Measurements from ENCODE around the gene MAP3K14.

Gene MAP3K14

GRCh38 chr17:45307290-45308015 lies 9.4 kb downstream of the MAP3K14 start:
- peak overlapping the region; percentile 84 for H3K4me2 ChIP-seq (ENCODE audit: low read length)
- peaks cover 56% of the 10 kb centered on the region for H4K20me1 ChIP-seq (ENCODE audit: insufficient read depth, low read length)

GRCh38 chr17:45306623-45307022 lies 10.2 kb downstream of the MAP3K14 start:
- Histone ChIP-seq H3K9me3 (ENCODE audit: insufficient read depth, low read length) (no peaks in the 10 kb centered on the region), H3K9ac (ENCODE audit: low read length) (peak overlapping the region; percentile 30; the same call in 1 of the 2 replicates), H4K20me1 (ENCODE audit: insufficient read depth, low read length) (peaks cover 54% of the 10 kb centered on the region), H2AFZ (ENCODE audit: low read depth, low read length) (no peak overlapping the region), H3K79me2 (ENCODE audit: low read length) (peaks cover 99% of the 10 kb centered on the region), H3K4me3 (ENCODE audit: low read length) (peak overlapping the region; percentile 40), H3K27me3 (ENCODE audit: low read depth, low read length) (no peaks in the 10 kb centered on the region), H3K27ac (ENCODE audit: low read length) (peak overlapping the region; percentile 100), H3K4me1 (ENCODE audit: low read length) (peaks cover 91% of the 10 kb centered on the region), H3K36me3 (replicated peaks; ENCODE audit: low read depth, low read length) (peaks cover 53% of the 10 kb centered on the region), H3K4me2 (ENCODE audit: low read length) (peak overlapping the region; percentile 63)
- TF ChIP-seq CTCF (IDR thresholded peaks at IDR 0.05; ENCODE audit: low read depth, low read length): no peak
- no peak for TF ChIP-seq EZH2phosphoT487 (IDR thresholded peaks at IDR 0.05; ENCODE audit: low read depth)

More at GRCh38 chr17:45307290-45308015, 9.4 kb downstream of the MAP3K14 start:
- TF ChIP-seq CTCF (IDR thresholded peaks at IDR 0.05; ENCODE audit: low read depth, low read length): no peak
- peaks cover 90% of the 10 kb centered on the region for H3K4me1 ChIP-seq (ENCODE audit: low read length)
- no peak overlapping the region for H2AFZ ChIP-seq (ENCODE audit: low read depth, low read length)
- peak overlapping the region; percentile 100 for H3K27ac ChIP-seq (ENCODE audit: low read length)
- no peaks in the 10 kb centered on the region for H3K9me3 ChIP-seq (ENCODE audit: insufficient read depth, low read length)
- peaks cover 57% of the 10 kb centered on the region for H3K36me3 ChIP-seq (replicated peaks; ENCODE audit: low read depth, low read length)
- H3K9ac ChIP-seq (ENCODE audit: low read length): peak overlapping the region; percentile 83
- peak overlapping the region; percentile 63 for H3K4me3 ChIP-seq (ENCODE audit: low read length)
- H3K79me2 ChIP-seq (ENCODE audit: low read length): peaks cover 99% of the 10 kb centered on the region
- no peaks in the 10 kb centered on the region for H3K27me3 ChIP-seq (ENCODE audit: low read depth, low read length)

GRCh38 chr17:45306094-45306493 lies 10.7 kb downstream of the MAP3K14 start:
- Histone ChIP-seq H3K9me3 (ENCODE audit: insufficient read depth, low read length) (no peaks in the 10 kb centered on the region), H3K4me1 (ENCODE audit: low read length) (peaks cover 91% of the 10 kb centered on the region), H3K9ac (ENCODE audit: low read length) (peak overlapping the region; percentile 30; the same call in 1 of the 2 replicates), H3K4me2 (ENCODE audit: low read length) (peak overlapping the region; percentile 63), H2AFZ (ENCODE audit: low read depth, low read length) (no peak overlapping the region), H3K27me3 (ENCODE audit: low read depth, low read length) (no peaks in the 10 kb centered on the region), H3K4me3 (ENCODE audit: low read length) (0 out of 2 replicates have a peak overlapping the region, but pooled peaks have one; percentile 40), H3K36me3 (replicated peaks; ENCODE audit: low read depth, low read length) (peaks cover 47% of the 10 kb centered on the region), H4K20me1 (ENCODE audit: insufficient read depth, low read length) (peaks cover 53% of the 10 kb centered on the region), H3K79me2 (ENCODE audit: low read length) (peaks cover 99% of the 10 kb centered on the region), H3K27ac (ENCODE audit: low read length) (peak overlapping the region; percentile 100)
- TF ChIP-seq EZH2phosphoT487 (IDR thresholded peaks at IDR 0.05; ENCODE audit: low read depth) (no peak), CTCF (IDR thresholded peaks at IDR 0.05; ENCODE audit: low read depth, low read length) (no peak)

- Histone ChIP-seq H3K4me2 (ENCODE audit: low read length) (peak overlapping the region; percentile 63), H3K36me3 (replicated peaks; ENCODE audit: low read depth, low read length) (peaks cover 43% of the 10 kb centered on the region), H3K27me3 (ENCODE audit: low read depth, low read length) (no peaks in the 10 kb centered on the region), H3K9ac (ENCODE audit: low read length) (no peak overlapping the region), H4K20me1 (ENCODE audit: insufficient read depth, low read length) (peaks cover 52% of the 10 kb centered on the region), H3K9me3 (ENCODE audit: insufficient read depth, low read length) (no peaks in the 10 kb centered on the region), H3K4me3 (ENCODE audit: low read length) (no peak overlapping the region), H3K4me1 (ENCODE audit: low read length) (peaks cover 91% of the 10 kb centered on the region), H3K27ac (ENCODE audit: low read length) (peak overlapping the region; percentile 100), H3K79me2 (ENCODE audit: low read length) (peaks cover 99% of the 10 kb centered on the region), H2AFZ (ENCODE audit: low read depth, low read length) (no peak overlapping the region)
- TF ChIP-seq CTCF (IDR thresholded peaks at IDR 0.05; ENCODE audit: low read depth, low read length) (no peak), EZH2phosphoT487 (IDR thresholded peaks at IDR 0.05; ENCODE audit: low read depth) (no peak)
Observed at GRCh38 chr17:45305530-45306087, 11.2 kb downstream of the MAP3K14 start.
